Common myeloid progenitor, CD34-positive (primary cell): ENCODE results near the gene AGMAT.

Source experiments
- CTCF ChIA-PET: fragments of 350-600 bp; sonication (Branson Sonifier 250); formaldehyde crosslinking; loops from one replicate; lab custom pipeline; 2021; ENCODE audit warnings: antibody characterized with exemption; lab: Charles Lee
- POLR2A ChIA-PET: fragments of 350-600 bp; sonication (Branson Sonifier 250); formaldehyde crosslinking; loops from one replicate; lab custom pipeline; 2021; ENCODE audit warnings: antibody characterized with exemption; lab: Charles Lee
- DNase-seq, 3 donors: peaks; one replicate each; pipeline versions ENCODE4 v3.0.0 to v3.0.0-alpha.2; 2013
- H3K27ac ChIP-seq, 2 experiments: 1 replicate in 1 of 2; 2 replicates in 1 of 2; pipeline ENCODE4 v1.7.0; 2013; ENCODE audit warnings: inconsistent platforms in 2 of 2, low read length in 2 of 2, mild to moderate bottlenecking in 2 of 2, low read depth in 1 of 2, moderate library complexity in 1 of 2; ENCODE audit not compliant: severe bottlenecking in 2 of 2, insufficient read depth in 1 of 2, poor library complexity in 1 of 2
- H3K27me3 ChIP-seq, 5 experiments: replicated peaks in 2 of 5; 1 replicate in 3 of 5; 2 replicates in 2 of 5; pipeline versions ENCODE4 v1.6.1 to v1.7.0; 2013; ENCODE audit warnings: low read length in 4 of 5, mild to moderate bottlenecking in 2 of 5, moderate library complexity in 2 of 5, inconsistent platforms in 1 of 5; ENCODE audit not compliant: insufficient read depth in 5 of 5, control insufficient read depth in 4 of 5
- H3K36me3 ChIP-seq, 4 experiments: 1 replicate in 2 of 4; 2 replicates in 2 of 4; pipeline versions ENCODE4 v1.6.1 to v1.7.0; 2013; ENCODE audit warnings: low read length in 3 of 4, control low read depth in 1 of 4, mild to moderate bottlenecking in 1 of 4; ENCODE audit not compliant: control insufficient read depth in 4 of 4, insufficient read depth in 4 of 4
- H3K4me1 ChIP-seq, 4 experiments: 1 replicate in 3 of 4; 2 replicates in 1 of 4; pipeline versions ENCODE4 v1.6.1 to v1.7.1; 2013; ENCODE audit warnings: low read length in 3 of 4, mild to moderate bottlenecking in 3 of 4, control low read depth in 1 of 4, inconsistent platforms in 1 of 4, moderate library complexity in 1 of 4; ENCODE audit not compliant: control insufficient read depth in 4 of 4, insufficient read depth in 4 of 4; ENCODE audit errors: control extremely low read depth in 1 of 4
- H3K4me3 ChIP-seq, 7 experiments: 1 replicate in 4 of 7; 2 replicates in 3 of 7; pipeline versions ENCODE4 v1.5.1 to v1.7.0; 2013; ENCODE audit warnings: mild to moderate bottlenecking in 7 of 7, low read length in 6 of 7, moderate library complexity in 6 of 7, inconsistent platforms in 2 of 7, low read depth in 2 of 7, control low read depth in 1 of 7; ENCODE audit not compliant: insufficient read depth in 4 of 7, control insufficient read depth in 1 of 7; ENCODE audit errors: extremely low read depth in 1 of 7
- H3K9me3 ChIP-seq, 5 experiments: 1 replicate in 4 of 5; 2 replicates in 1 of 5; pipeline versions ENCODE4 v1.6.1 to v1.7.1; 2013; ENCODE audit warnings: low read length in 4 of 5, mild to moderate bottlenecking in 2 of 5, inconsistent platforms in 1 of 5, low read depth in 1 of 5, moderate library complexity in 1 of 5; ENCODE audit not compliant: control insufficient read depth in 4 of 5, insufficient read depth in 2 of 5; ENCODE audit errors: control extremely low read depth in 1 of 5
- WGBS: methylation state at CpG from one replicate; pipeline ENCODE4 v1.1.5; 2013; ENCODE audit not compliant: insufficient coverage; 5-methylcytosine and 5-hydroxymethylcytosine counted together

Gene AGMAT

DNA sequence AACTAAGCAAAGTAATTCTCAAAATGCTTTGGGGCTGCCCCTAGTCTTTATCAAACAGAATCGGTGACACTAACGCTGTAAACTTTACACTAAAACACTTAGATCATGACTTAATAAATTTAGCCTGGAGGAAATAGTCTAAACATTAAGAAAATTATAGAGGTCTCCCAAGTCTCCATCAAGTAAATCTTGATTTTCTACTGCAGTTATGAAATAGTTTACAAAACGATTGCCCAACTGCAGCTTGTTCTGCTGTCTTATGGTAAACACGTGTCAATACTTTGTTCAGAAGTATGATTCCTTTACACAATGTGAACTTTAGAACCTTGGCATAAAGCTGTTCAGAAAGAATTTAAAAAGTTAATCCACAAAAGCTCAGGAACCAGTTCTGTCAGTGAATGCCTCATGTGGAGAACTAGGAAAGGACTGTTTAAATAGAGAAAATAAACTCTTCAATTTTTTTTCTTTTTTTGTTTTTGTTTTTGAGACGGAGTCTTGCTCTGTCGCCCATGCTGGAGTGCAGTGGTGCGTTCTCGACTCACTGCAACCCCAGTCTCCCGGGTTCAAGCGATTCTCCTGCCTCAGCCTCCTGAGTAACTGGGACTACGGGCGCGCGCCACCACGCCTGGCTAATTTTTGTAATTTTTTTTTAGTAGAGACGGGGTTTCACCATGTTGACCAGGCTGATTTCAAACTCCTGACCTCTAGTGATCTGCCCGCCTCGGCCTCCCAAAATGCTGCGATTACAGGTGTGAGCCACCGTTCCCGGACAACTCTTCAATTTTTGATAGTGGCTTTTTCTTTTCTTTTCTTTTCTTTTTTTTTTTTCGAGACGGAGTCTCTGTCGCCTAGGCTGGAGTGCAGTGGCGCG lies 34.0 kb upstream of the AGMAT start:
- ChIA-PET POLR2A (interaction anchor here (0.6 kb wide), 1 partner anchor 119 kb away, joined by 4 read pairs; no protein-coding TSS in a partner anchor), CTCF (interaction anchor here (0.9 to 1.4 kb wide), 3 partner anchors 16 to 120 kb away, joined by 3 to 5 read pairs (median 3); no protein-coding TSS in a partner anchor)
- H3K36me3 ChIP-seq, result peaks cover 0 to 4% (median under 1%) of the 10 kb centered on the region in 4 experiments
- peak overlapping the region in 6 of 7 experiments; percentile 88 to 96 (median 94) for H3K4me3 ChIP-seq
- WGBS, result 96% methylated on average over 18 of the region's 26 CpGs
- peaks cover 5 to 30% (median 26%) of the 10 kb centered on the region in 4 experiments for H3K4me1 ChIP-seq
- H3K27ac ChIP-seq, result peak overlapping the region in 1 of 2 experiments; percentile 91
- no peaks in the 10 kb centered on the region for H3K9me3 ChIP-seq
- H3K27me3 ChIP-seq, result no peaks in the 10 kb centered on the region
- no peak for DNase-seq

DNA sequence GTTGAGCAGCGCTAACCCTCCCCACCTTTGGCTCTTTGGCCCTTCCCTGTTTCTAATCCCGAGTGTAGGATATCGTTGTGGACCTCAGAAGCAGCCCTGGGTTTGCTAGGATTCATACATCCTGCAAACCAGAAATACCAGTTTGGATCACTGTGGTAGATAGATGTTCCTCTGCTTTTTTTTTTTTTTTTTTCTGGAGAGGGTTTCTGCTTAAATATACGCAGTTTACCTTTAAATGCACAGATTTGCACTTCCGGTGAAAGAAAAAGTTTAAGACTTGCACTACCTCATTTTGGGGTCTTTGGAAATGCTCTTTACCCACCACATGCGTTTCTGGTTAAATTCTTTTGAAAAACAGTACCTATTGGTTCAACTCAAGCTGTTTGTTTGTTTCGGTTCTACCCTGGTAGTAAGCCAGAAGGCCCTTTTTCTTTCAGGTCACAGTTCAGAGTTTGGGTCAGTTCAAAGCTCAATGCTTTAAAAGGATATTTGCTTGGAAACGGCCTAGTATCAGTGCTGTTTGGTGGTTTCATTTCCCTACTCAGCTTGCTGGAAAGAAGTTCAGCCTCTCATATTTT lies 33.3 kb upstream of the AGMAT start:
- Histone ChIP-seq H3K9me3 (no peaks in the 10 kb centered on the region), H3K27ac (peak overlapping the region; percentile 70 to 91), H3K36me3 (peaks cover 0 to 4% (median under 1%) of the 10 kb centered on the region in 4 experiments), H3K4me1 (peaks cover 5 to 30% (median 26%) of the 10 kb centered on the region in 4 experiments), H3K27me3 (no peaks in the 10 kb centered on the region), H3K4me3 (peak overlapping the region; percentile 75 to 96 (median 93))
- ChIA-PET POLR2A (interaction anchor here (0.6 to 1.6 kb wide), 2 partner anchors 14 to 119 kb away, joined by 4 to 6 read pairs; no protein-coding TSS in a partner anchor), CTCF (interaction anchor here (0.9 to 1.4 kb wide), 3 partner anchors 15 to 121 kb away, joined by 3 to 5 read pairs (median 3); no protein-coding TSS in a partner anchor)
- WGBS, result 4% methylated on average over 6 of the region's 8 CpGs
- peak in 2 of 3 donors; percentile 33 to 44 for DNase-seq

DNA sequence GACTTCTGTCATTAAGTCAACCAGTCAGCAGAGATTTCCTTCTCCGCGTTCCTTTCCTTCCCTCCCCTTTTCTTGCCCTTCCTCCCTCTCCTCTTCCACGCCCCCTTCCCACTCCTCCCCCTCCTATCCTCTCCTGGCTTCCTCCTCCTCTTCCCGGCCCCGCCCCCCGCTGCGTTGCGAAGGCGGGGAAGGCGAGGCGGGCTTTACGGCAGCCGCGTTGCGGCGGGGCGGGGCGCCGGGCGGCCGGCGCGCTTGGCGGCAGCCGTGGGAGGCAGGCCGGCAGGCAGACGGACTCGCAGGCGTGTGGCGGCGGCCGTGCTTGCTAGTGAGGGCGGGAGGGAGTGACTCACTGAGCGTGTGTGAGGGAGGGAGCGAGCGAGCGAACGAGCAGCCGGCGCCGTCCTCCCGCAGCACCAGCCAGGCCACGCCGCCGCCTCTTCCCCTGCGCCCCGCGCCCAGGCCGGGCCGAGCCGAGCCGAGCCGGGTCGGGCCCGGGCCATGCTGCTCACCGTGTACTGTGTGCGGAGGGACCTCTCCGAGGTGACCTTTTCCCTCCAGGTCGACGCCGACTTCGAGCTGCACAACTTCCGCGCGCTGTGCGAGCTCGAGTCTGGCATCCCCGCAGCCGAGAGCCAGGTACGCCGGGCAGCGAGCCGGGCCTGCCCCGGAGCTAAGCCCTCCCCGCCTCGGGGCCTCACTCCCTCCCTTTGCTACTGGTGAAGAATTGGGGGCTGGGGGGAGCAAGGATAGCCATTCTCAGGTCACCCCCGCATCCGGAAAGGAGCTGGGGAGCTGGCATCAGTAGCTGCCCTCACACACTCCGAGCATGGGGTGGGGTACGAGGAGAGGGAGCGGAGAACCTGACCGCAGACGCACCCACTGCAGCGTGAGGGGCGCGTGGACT lies 32.6 kb upstream of the AGMAT start, which contains the start of gene DDI2:
Gene DDI2, plus strand, starts transcription at position 286 of the 904 bp plus-strand sequence. Its CDS starts 213 bp downstream, at position 499.
- peak; percentile 94 to 97 (median 95) for DNase-seq
- Histone ChIP-seq H3K36me3 (peaks cover 0 to 4% (median under 1%) of the 10 kb centered on the region in 4 experiments), H3K9me3 (no peaks in the 10 kb centered on the region), H3K4me3 (peak within 1 kb of the TSS; percentile 75 to 96 (median 93)), H3K27ac (peak within 1 kb of the TSS; percentile 70 to 91), H3K4me1 (peaks cover 5 to 30% (median 26%) of the 10 kb centered on the region in 4 experiments), H3K27me3 (no peaks in the 10 kb centered on the region)
- CTCF ChIA-PET, result interaction anchor here (1.3 to 1.4 kb wide), 2 partner anchors 15 to 122 kb away, joined by 3 to 5 read pairs; no protein-coding TSS in a partner anchor
- POLR2A ChIA-PET, result interaction anchor here (0.6 to 1.6 kb wide), 2 partner anchors 13 to 53 kb away, joined by 3 to 6 read pairs; no protein-coding TSS in a partner anchor
- 0% methylated on average over 55 of the region's 86 CpGs for WGBS

DNA sequence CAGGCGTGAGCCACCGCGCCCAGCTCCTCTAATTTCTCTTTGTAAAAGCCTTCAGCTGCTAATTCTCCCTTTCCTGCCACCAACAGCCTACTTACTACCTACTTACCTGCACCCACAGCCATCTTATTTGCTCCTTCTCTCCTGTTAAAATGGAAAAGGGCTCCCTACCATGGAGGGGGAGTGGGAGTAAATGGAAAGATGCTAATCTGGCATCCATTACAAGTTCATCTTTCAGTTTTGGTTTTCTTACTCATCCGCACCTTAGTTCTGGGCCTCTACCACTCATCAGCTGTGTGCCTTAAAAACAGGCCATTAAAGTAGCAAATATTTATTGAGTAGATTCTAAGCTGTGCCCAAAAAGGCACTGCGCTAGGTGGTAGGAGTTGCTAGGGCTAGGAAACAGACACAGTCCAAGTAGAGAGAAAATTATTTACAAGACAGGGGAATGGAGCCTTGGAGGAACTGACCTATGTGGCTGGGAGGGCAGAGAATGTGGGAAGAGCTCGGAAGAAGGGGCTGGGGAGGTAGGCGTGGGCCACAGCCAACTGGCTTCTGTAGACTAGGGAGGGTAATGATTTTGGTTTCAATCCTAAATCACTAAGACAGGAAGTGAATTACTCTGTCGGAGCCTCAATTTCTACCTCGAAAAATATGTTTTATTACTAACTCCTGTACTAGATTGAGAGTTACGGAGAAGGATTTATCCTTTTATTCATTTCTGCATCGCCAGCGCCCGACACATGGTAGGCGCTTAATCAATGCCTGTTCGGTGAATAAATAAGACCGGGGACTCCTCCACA lies 31.7 kb upstream of the AGMAT start:
- DNase-seq, result no peak
- WGBS, result 13% methylated on average over 8 of the region's 16 CpGs
- peaks cover 5 to 30% (median 26%) of the 10 kb centered on the region in 4 experiments for H3K4me1 ChIP-seq
- H3K4me3 ChIP-seq, result peak overlapping the region; percentile 75 to 96 (median 93)
- no peaks in the 10 kb centered on the region for H3K9me3 ChIP-seq
- H3K36me3 ChIP-seq, result peaks cover 0 to 4% (median 0%) of the 10 kb centered on the region in 4 experiments
- ChIA-PET POLR2A (interaction anchor here (0.6 to 1.6 kb wide), 2 partner anchors 12 to 303 kb away, joined by 3 to 6 read pairs; no protein-coding TSS in a partner anchor), CTCF (interaction anchor here (1.2 to 1.4 kb wide), 3 partner anchors 11 to 23 kb away, joined by 3 to 4 read pairs (median 3); no protein-coding TSS in a partner anchor)
- peak overlapping the region in 1 of 2 experiments; percentile 72 for H3K27ac ChIP-seq
- H3K27me3 ChIP-seq, result no peaks in the 10 kb centered on the region

DNA sequence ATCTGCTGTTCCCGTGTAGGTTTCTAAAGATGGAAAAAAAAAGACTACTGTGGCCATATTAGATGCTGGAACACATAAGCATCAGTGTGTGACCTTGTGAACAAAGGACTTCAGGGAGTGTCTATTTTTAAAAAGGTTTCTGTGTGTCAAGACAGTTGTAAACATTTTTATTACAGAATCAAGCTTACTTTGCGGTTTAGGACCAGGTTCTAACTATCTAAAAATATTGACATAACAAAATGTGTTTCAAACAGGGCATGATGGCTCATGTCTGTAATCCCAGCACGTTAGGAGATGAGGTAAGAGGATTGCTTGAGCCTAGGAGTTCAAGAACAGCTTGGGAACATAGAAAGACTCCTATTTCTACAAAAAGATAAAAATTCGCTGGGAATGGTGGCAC lies 25.3 kb upstream of the AGMAT start:
- no peaks in the 10 kb centered on the region for H3K36me3 ChIP-seq
- peaks cover 0 to 2% (median 0%) of the 10 kb centered on the region in 5 experiments for H3K27me3 ChIP-seq
- ChIA-PET POLR2A (no interaction called here), CTCF (interaction anchor here (1.0 kb wide), 1 partner anchor 113 kb away, joined by 3 read pairs; no protein-coding TSS in a partner anchor)
- H3K4me3 ChIP-seq, result no peak overlapping the region
- no peaks in the 10 kb centered on the region for H3K9me3 ChIP-seq
- H3K4me1 ChIP-seq, result no peaks in the 10 kb centered on the region
- no peak for DNase-seq
- WGBS, result 94% methylated on average over 2 of the region's 4 CpGs
- no peak overlapping the region for H3K27ac ChIP-seq
